ENCODE results near the gene GTF2H1. TPM values are rescaled to one million over a fixed set of nuclear protein-coding genes. Genes with fewer than 3 reads are reported as not detected.
"Not testable (repeated sequence)": the region's sequence is repeated elsewhere in the genome, so short reads cannot be mapped to it uniquely, and the experiment has no call there.

Gene GTF2H1
- polyA plus RNA-seq, 4 donors: 47.0 to 58.9 (median 56.0) TPM

GRCh38 chr11:18371279-18371678, 48.9 kb downstream of the GTF2H1 start:
- no peak for DNase-seq (ENCODE audit: low read depth in 4 of 4, low spot score in 3 of 4)

- no peak for DNase-seq (ENCODE audit: low read depth in 4 of 4, low spot score in 3 of 4)
Observed at GRCh38 chr11:18372201-18372600, 49.8 kb downstream of the GTF2H1 start.

GRCh38 chr11:18374956-18375355, 52.6 kb downstream of the GTF2H1 start:
- DNase-seq (ENCODE audit: low read depth in 4 of 4, low spot score in 3 of 4): no peak

DNA sequence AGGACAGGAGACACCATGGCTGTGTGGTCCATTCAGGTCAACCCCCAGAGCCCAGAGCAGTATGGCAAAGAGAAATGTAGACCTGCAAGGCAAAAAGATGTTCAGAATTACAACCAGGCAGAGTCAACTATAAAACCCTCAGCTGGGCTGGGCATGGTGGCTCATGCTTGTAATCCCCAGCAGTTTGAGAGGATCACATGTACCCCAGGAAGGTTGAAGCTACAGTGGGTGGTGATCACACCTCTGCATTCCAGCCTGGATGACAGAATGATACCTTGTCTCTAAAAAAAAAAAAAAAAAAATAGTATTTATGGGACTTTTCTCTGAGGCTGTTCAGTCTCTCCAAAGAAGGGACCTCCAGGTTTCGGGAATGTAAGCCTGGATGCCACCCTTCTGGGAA, 53.6 kb downstream of the GTF2H1 start:
- no peak for DNase-seq (ENCODE audit: low read depth in 4 of 4, low spot score in 3 of 4)

GRCh38 chr11:18379201-18379600, 56.8 kb downstream of the GTF2H1 start:
- DNase-seq (ENCODE audit: low read depth in 4 of 4, low spot score in 3 of 4): no peak

GRCh38 chr11:18383388-18384156, 61.2 kb downstream of the GTF2H1 start:
- DNase-seq (ENCODE audit: low read depth in 4 of 4, low spot score in 3 of 4): peak in 1 of 4 donors; percentile 30

- DNase-seq (ENCODE audit: low read depth in 4 of 4, low spot score in 3 of 4): peak in 3 of 4 donors; percentile 16 to 44 (median 39)
Observed at GRCh38 chr11:18384157-18384641, 61.8 kb downstream of the GTF2H1 start.

- DNase-seq (ENCODE audit: low read depth in 4 of 4, low spot score in 3 of 4): no peak
Observed at GRCh38 chr11:18390088-18390487, 67.7 kb downstream of the GTF2H1 start.

DNA sequence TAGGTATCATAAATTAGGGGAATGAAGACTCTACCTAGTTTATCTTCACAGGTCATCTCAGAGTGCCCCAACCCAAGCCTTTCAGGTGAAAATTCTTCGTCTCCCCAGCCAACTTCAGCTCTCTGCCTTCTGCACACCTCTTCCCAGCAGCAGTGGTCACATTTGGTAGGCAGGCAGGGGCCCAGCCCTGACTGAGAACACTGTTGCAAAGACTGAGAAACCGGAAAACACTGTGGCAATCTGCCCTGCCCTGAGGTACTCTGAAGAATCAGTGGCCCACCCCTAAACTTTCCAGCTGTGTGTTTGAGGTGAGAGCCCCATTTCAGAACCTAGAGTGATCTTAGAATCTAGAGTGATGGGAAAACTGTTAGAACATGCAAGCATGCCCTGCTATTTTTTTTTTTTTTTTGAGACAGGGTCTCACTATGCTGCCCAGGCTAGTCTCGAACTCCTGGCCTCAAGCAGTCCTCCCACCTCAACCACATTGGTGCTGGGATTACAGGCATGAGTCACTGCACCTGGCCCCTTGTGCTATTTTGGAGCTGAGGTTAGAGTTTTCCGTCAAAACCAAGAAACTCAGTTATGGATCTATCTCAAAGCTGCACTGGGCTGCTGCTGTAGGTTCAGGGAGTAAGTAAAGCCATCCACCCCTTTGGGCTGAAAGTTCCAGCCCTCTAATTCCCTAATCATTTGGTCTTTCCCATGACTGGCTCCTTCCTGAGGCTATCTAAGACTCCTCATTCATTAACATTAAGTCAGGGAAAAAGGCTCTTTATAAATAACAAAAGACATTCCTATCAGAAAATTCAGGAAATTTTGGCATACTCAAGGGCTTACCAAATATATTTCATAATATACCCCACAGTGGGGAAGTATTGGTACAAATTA, 70.3 kb downstream of the GTF2H1 start:
- DNase-seq (ENCODE audit: low read depth in 4 of 4, low spot score in 3 of 4): no peak

DNA sequence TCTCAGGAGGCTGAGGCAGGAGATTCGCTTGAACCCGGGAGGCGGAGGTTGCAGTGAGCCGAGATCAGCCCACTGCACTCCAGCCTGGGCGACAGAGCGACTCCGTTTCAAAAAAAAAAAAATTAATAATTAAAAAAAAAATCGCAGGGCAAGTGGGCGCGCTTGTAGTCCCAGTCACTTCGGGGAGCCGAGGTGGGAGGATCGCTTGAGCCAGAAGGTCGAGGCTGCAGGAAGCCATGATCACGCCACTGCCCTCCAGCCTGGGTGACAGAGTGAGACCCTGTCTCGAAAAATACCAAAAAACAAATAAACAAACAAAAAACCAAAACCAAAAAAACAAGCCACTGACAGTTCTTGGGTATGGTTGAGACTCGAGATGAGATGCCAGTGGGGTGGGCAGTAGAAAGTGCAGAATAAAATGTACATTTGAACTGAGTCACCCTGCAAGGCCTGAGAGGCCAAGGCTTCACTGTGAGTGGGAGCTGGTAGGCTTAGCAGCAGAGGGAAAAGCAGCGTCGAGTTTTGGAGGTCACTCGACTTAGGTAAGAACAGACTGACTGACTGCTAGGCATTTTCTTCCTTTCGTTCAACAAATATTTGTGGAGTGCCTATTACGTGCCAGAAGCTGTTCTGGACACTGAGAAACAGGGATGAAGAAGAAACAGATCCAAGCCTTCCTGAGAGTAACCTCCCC, 71.4 kb downstream of the GTF2H1 start:
- DNase-seq (ENCODE audit: low read depth in 4 of 4, low spot score in 3 of 4): no peak

- peak; percentile 73 to 81 (median 78) for DNase-seq (ENCODE audit: low read depth in 4 of 4, low spot score in 3 of 4)
Observed at GRCh38 chr11:18394275-18394927, 72.0 kb downstream of the GTF2H1 start, which contains the start of gene LDHA. LDHA (plus strand) TSS chr11:18394563; CDS start chr11:18396843, 2,280 bp downstream.

DNA sequence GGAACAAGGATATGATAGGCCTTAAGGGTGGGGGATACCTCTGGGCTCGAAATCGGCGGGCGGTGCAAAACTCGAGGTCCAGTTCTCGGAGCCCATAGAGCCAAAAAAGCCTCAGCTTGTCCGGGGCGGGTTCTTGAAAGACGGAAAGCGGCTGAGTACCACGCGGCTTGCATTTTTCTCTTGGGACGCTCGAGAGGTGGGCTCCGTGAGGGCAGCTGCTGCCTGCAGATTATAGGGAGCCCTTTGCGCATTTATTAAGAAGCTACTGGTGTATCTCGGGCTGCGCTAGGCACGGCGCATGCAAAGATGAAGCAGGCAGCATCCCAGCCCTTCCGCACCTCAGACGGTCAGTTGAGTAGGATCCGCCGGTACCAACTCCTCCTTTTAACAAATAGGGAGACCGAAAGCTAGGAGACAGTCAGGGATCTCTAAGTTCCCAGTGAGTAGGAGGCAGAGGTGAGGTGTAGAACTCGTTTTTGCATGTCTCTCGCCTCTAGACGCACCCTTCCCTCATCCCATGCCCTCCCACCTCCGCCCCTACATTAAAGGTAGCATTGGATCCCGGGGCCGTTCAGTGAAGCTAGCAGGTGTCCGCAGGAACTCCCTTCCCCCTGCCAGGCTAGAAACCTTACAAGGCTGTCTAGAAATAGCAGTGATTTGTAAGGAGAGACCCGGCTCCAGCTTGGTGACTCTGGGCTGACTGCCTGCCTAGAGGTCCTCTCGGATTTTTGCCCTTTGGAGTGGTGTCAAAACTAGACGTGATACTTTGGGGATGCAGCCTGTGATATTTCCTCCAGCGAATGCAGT, 72.8 kb downstream of the GTF2H1 start:
- DNase-seq (ENCODE audit: low read depth in 4 of 4, low spot score in 3 of 4): peak in 1 of 4 donors; percentile 13

DNA sequence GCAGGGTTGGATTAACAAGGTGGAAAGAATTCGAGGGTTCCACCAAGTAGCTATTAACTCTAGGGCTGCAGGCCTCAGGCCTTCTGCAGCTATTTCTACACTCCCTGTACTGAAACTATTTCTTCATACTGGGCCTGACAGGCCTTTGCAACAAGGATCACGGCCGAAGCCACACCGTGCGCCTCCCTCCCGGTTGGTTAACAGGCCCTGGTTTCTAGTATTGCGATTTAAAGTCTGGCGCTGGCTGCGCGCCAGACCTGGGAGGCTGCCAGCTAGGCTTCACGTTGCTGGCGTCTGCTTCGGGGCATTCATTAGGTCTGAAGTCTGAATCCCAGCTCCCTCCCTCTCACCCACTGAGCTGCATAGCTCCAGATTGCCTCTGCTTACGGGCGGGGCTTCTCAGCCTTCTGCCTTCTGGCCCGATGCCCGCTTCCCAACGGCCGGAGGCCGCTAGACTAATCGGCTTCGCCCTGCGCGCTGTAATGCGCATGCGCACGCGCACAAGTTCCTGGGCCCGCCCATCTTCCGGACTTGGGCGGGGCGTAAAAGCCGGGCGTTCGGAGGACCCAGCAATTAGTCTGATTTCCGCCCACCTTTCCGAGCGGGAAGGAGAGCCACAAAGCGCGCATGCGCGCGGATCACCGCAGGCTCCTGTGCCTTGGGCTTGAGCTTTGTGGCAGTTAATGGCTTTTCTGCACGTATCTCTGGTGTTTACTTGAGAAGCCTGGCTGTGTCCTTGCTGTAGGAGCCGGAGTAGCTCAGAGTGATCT, 73.6 kb downstream of the GTF2H1 start:
- peak; percentile 96 to 99 (median 97) for DNase-seq (ENCODE audit: low read depth in 4 of 4, low spot score in 3 of 4)

DNA sequence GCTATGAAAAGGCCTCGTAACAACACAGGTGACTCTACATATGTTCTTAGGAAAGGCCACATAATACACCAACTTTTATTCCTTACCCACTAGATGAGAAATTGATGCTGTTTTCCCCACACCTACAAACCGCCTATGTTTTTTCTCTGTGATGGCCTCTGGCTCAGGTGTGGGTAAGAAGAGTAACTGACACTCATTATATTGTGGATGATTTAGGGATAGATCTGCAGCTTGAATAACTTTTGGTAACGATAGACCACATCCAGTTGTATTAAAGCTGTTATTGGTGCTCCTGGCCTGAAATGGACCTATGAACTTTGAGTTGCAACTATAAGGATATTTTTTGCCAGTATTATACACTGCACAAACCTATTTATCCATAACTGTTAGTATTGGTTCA, 75.6 kb downstream of the GTF2H1 start:
- no peak for DNase-seq (ENCODE audit: low read depth in 4 of 4, low spot score in 3 of 4)

- DNase-seq (ENCODE audit: low read depth in 4 of 4, low spot score in 3 of 4): not testable (repeated sequence)
Observed at GRCh38 chr11:18401077-18401476, 78.7 kb downstream of the GTF2H1 start.

GRCh38 chr11:18404062-18404461, 81.7 kb downstream of the GTF2H1 start:
- no peak for DNase-seq (ENCODE audit: low read depth in 4 of 4, low spot score in 3 of 4)

- not testable (repeated sequence) for DNase-seq (ENCODE audit: low read depth in 4 of 4, low spot score in 3 of 4)
Observed at GRCh38 chr11:18407400-18407799, 85.0 kb downstream of the GTF2H1 start.

DNA sequence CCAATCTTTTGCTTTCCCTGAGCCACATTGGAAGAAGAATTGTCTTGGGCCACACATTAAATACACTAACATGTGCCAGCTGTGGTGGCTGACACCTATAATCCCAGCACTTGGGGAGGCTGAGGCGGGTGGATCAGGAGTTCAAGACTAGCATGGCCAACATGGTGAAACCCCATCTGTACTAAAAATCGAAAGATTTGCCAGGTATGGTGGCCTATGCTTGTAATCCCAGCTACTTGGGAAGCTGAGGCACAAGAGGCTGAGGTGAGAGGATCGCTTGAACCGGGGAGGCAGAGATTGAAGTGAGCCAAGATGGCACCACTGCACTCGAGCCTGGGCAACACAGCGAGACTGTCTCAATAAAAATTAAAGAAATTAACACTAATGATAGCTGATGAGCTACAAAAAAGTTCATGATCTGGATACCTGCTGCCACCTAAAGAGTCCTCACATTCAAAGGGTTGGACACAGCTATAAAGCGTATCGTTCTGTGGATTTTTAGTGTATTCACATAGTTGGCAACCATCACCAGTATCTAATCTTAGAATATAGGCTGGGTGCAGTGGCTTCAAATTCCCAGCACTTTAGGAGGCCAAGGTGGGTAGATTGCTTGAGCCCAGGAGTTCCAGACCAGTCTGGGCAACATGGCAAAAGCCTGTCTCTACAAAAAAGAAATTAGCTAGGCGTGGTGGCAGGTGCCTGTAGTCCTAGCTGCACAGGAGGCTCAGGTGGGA, 86.4 kb downstream of the GTF2H1 start:
- no peak for DNase-seq (ENCODE audit: low read depth in 4 of 4, low spot score in 3 of 4)
